ENCODE results near the gene ELL2.
"Not testable (repeated sequence)": the region's sequence is repeated elsewhere in the genome, so short reads cannot be mapped to it uniquely, and the experiment has no call there.

ELL2 gene

DNA sequence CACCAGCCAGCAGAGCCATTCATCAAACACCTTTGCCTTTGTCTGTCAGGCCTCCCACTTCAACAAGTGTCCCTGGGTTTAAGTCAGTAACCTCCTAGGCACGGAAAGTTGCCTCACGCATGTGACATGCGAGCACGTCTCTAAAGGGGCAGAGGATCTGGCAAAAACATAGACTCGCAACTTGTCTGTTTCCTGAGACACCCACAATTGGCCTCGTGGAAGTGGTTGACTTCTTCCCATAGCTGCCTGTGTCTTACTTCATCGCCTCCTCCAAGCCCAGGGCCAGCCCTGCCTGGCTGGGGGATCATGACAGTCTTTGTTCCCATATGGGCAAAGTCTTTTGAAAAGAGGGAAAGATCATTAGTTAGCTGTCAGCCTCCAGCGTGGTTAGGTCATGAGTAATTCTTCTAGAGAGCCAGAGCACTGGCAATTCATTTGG lies 103.6 kb downstream of the ELL2 start:
- peak; percentile 20 for DNase-seq (ENCODE audit: low read depth)
- H3K4me3 ChIP-seq (ENCODE audit: low read depth, low read length): no peak overlapping the region
- TF ChIP-seq, protein P1, sequence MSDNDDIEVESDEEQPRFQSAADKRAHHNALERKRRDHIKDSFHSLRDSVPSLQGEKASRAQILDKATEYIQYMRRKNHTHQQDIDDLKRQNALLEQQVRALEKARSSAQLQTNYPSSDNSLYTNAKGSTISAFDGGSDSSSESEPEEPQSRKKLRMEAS (IDR thresholded peaks at IDR 0.05; ENCODE audit: low read depth, low read length): no peak

DNA sequence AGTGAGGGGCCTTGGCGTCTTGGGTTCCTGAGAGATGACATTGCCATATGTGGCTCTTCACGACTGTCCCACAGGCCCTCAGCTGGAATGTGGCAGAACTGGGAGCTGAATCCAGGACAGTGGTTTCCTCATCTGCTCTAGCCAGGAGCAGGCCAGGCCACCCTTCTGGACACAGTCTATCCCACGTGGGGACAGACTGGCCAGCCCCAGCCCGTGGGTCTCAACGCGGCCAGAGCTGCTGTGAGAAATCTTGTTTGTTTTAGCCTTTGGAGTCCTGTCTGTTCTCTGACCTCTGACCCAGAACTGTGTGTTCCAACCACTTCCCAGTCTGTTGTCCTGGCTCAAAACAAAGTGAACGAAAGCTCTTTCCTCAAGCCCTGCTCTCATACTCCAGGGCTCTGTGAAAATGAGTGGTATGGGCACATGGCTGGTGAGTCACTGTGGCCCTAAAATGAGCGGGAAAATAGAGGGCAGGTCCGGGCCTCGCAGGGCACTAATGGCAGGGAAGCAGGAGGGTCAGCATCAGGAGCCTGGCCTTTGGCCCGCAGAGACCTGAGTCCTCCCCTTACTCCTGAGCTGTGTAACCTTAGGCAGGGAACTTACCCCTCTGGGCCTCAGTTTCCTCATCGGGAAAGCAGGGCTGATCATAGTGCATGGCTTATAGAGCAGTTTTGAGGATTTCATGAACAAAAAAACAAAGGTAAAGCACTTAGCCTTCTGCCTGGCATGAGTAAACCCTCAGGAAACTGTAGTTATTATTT lies 104.3 kb downstream of the ELL2 start:
- no peak overlapping the region for H3K4me3 ChIP-seq (ENCODE audit: low read depth, low read length)

DNA sequence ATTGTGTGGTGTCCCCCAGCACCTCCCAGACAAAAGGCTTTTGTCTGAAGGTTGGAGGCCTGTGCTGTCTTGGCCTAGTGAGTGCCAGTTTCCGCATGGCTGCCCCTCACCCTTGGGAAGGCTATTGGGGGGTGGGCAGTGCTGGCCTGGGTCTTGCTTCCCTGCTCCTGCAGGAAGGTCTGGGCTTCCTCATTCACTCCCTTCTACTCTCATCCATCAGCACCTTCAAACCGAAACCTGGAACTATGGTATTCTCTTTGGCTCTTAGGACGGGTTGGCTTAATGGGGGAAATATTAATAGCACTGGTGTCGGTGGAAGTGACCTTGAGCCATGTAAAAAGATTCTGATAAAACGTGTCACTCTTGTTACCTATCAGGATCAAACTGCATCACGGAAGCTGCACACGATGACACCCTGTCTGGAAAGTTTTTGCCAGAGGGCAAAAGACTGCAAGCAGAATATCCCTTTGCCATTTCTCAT lies 105.1 kb downstream of the ELL2 start:
- TF ChIP-seq MYC (IDR thresholded peaks at IDR 0.05; ENCODE audit: low read depth, low read length): no peak
- TF ChIP-seq, protein P2, sequence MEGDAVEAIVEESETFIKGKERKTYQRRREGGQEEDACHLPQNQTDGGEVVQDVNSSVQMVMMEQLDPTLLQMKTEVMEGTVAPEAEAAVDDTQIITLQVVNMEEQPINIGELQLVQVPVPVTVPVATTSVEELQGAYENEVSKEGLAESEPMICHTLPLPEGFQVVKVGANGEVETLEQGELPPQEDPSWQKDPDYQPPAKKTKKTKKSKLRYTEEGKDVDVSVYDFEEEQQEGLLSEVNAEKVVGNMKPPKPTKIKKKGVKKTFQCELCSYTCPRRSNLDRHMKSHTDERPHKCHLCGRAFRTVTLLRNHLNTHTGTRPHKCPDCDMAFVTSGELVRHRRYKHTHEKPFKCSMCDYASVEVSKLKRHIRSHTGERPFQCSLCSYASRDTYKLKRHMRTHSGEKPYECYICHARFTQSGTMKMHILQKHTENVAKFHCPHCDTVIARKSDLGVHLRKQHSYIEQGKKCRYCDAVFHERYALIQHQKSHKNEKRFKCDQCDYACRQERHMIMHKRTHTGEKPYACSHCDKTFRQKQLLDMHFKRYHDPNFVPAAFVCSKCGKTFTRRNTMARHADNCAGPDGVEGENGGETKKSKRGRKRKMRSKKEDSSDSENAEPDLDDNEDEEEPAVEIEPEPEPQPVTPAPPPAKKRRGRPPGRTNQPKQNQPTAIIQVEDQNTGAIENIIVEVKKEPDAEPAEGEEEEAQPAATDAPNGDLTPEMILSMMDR (IDR thresholded peaks at IDR 0.05; ENCODE audit: low read depth, low read length): no peak
- TF ChIP-seq POLR2A (IDR thresholded peaks at IDR 0.05; ENCODE audit: extremely low read depth, insufficient read length): no peak
- TF ChIP-seq, protein P1 (IDR thresholded peaks at IDR 0.05; ENCODE audit: low read depth, low read length): no peak
- no peak for DNase-seq (ENCODE audit: low read depth)
- no peak overlapping the region for H3K4me3 ChIP-seq (ENCODE audit: low read depth, low read length)

More for the DNA sequence above, 104.3 kb downstream of the ELL2 start:
- DNase-seq (ENCODE audit: low read depth): no peak
- TF ChIP-seq, protein P1 (IDR thresholded peaks at IDR 0.05; ENCODE audit: low read depth, low read length): no peak
- TF ChIP-seq, protein P2 (IDR thresholded peaks at IDR 0.05; ENCODE audit: low read depth, low read length): no peak
- no peak for TF ChIP-seq POLR2A (IDR thresholded peaks at IDR 0.05; ENCODE audit: extremely low read depth, insufficient read length)
- TF ChIP-seq MYC (IDR thresholded peaks at IDR 0.05; ENCODE audit: low read depth, low read length): no peak

DNA sequence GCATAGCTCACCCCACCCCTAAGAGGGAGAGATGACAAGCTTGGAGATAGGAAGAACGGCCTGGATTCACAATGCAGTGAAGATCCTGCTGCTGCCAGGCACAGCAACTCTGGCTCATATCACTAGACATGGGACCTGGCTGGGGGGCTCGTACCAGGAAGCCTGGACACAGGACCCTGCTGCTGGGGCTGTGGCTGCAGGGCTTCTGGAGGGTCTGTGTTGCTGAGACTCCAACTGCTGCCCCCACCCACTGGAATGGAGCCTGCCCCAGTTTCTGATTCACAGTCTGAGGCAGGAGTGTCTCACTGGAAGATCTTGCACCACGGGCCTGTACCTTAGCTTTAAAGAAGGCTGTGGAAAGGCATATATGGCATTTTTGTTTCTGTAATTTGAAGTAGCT lies 108.2 kb downstream of the ELL2 start:
- no peak for DNase-seq (ENCODE audit: low read depth)
- TF ChIP-seq, protein P1 (IDR thresholded peaks at IDR 0.05; ENCODE audit: low read depth, low read length): no peak
- no peak for TF ChIP-seq MYC (IDR thresholded peaks at IDR 0.05; ENCODE audit: low read depth, low read length)
- TF ChIP-seq, protein P2 (IDR thresholded peaks at IDR 0.05; ENCODE audit: low read depth, low read length): no peak
- no peak for TF ChIP-seq POLR2A (IDR thresholded peaks at IDR 0.05; ENCODE audit: extremely low read depth, insufficient read length)
- H3K4me3 ChIP-seq (ENCODE audit: low read depth, low read length): no peak overlapping the region

DNA sequence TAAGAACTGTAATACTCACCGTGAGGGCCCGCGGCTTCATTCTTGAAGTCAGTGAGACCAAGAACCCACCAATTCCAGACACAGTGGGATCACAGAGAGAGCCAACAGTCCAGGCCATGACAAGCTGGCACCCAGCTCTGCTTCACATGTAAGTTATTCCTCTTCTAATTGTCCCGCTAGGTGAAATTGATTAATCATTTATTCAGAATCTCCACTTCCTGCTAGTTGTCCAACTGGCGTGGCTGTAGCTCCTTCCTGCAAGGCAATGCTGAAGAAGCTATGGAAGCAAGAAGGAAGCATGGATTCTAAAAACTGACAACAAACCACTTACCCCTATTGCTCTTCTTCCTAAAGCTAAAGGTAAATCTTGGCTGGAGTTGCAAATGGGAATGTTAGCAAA lies 109.1 kb downstream of the ELL2 start:
- no peak for DNase-seq (ENCODE audit: low read depth)
- TF ChIP-seq POLR2A (IDR thresholded peaks at IDR 0.05; ENCODE audit: extremely low read depth, insufficient read length) (no peak), MYC (IDR thresholded peaks at IDR 0.05; ENCODE audit: low read depth, low read length) (no peak)
- TF ChIP-seq, protein P2 (IDR thresholded peaks at IDR 0.05; ENCODE audit: low read depth, low read length): no peak
- TF ChIP-seq, protein P1 (IDR thresholded peaks at IDR 0.05; ENCODE audit: low read depth, low read length): no peak

DNA sequence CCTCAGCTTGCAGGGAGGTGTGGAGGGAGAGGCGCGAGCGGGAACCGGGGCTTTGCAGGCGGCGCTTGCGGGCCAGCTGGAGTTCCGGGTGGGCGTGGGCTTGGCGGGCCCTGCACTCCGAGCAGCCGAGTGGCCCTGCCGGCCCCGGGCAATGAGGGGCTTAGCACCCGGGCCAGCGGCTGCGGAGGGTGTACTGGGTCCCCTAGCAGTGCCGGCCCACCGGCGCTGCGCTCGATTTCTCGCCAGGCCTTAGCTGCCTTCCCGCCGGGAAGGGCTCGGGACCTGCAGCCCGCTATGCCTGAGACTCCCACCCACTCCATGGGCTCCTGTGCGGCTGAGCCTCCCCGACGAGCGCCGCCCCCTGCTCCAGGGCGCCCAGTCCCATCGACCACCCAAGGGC lies 110.5 kb downstream of the ELL2 start:
- DNase-seq (ENCODE audit: low read depth); H3K4me3 ChIP-seq (ENCODE audit: low read depth, low read length): not testable (repeated sequence)

More for the DNA sequence above, 109.1 kb downstream of the ELL2 start:
- no peak overlapping the region for H3K4me3 ChIP-seq (ENCODE audit: low read depth, low read length)

Measured in NB4 (cell line).